Epidermal melanocyte (primary cell): Measurements from ENCODE around the gene SLC38A7.
"Not testable (repeated sequence)": the region's sequence is repeated elsewhere in the genome, so short reads cannot be mapped to it uniquely, and the experiment has no call there.

Experiments
- DNase-seq: peaks from one replicate; pipeline ENCODE4 v3.0.0; 2011; ENCODE audit warnings: low spot score; ENCODE audit not compliant: insufficient read length

SLC38A7 gene, protein sequence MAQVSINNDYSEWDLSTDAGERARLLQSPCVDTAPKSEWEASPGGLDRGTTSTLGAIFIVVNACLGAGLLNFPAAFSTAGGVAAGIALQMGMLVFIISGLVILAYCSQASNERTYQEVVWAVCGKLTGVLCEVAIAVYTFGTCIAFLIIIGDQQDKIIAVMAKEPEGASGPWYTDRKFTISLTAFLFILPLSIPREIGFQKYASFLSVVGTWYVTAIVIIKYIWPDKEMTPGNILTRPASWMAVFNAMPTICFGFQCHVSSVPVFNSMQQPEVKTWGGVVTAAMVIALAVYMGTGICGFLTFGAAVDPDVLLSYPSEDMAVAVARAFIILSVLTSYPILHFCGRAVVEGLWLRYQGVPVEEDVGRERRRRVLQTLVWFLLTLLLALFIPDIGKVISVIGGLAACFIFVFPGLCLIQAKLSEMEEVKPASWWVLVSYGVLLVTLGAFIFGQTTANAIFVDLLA

DNA sequence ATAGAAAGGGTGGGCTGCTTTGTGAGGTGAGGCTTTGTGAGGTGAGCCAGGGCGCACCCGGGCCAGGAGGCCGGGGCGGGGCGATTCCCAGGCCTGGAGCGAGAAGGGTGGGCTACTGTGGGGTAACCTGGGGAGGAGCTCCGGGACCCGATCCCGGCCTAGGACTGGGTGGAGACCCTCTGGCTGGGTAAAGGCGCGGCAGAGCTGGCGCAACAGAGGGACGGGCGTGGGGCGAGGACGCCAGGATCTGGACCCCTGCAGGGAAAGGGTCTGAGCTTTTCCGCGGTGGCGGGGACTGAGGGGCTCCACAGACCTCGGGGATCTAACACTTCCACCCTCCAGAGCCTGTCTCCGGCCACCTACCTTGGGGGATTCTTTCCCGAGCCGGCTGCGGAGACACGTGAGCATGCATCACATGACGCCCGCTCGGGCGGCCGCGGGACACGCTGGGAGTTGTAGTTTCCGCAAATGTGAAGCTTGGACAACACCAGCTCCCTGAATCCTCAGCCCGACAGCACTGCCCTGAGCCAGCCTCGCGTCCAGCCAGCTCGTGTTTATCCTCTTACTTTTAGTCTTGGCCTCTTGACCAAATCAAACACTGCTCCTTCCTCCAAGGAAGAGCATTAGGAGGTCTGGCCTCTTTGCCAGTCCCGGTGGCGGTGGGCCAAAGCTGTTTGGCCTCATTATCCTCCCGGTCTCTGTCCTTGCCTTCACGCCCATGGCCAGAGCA lies at the start of gene SLC38A7:
TSS of gene SLC38A7 (minus strand) at position 417 of the 730 bp plus-strand sequence. CDS start 4,644 bp downstream, outside the sequence.
- peak; percentile 87 for DNase-seq

DNA sequence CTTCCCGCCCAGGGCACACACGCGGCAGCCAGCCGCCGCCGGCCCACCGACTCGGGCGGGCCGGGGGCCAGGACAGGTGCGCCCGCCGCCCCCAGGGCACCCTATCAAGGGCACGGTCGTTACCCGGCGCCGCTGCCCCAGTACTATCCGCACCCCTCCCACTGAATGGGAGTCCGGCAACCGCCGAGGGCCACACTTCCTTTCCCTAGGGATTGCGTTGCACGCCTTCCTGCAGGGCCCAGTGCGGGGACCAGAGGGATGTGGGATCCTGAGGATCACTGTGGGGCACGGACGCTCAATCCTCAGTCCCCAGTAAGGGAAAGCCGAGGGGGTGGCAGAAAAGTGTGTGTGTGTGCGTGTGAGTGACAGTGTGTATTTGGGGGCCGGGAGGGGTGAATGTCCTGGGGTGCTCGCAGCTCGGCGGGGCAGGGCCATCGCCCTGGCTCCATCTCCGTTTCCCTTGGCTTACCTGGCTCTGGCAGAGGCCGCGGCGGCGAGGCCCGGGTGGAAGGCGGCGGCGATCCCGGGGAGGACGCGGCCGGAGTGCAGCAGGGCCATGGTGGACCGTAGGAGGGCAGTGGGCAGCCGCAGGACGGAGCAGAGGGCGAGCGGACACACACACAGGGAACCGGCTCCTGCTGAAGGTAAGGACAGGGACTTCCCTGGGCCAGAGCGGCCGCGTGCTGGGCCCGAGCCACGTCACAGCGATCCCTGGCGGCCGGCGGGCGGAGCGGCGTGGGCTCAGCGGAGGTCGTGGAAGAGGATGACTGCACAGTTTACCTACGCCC lies 49.3 kb upstream of the SLC38A7 start, which contains the start of gene GOT2:
TSS of gene GOT2 (minus strand) at position 646 of the 788 bp plus-strand sequence. CDS start at position 558, 88 bp downstream.
- peak; percentile 70 for DNase-seq

DNA sequence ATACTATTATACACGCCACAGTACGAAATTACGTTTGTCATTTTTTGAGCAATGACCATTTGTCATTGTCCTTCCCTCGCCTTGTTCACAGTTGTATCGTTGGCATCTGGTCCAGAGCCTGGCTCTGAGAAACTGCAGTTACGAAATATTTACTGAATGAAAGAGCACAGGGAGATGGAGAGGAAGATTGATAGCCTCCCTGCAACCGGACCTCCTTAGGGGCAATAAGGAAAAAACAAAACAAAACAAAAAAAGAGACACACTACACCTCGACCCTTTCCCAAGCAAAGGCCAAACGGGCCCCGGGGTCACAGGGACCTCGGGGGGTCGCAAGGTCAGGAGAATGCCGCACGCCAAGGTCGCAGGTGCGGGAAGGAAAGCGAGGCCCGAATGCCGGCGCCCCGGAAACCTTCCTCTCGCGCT lies 48.7 kb upstream of the SLC38A7 start:
- DNase-seq: no peak

DNA sequence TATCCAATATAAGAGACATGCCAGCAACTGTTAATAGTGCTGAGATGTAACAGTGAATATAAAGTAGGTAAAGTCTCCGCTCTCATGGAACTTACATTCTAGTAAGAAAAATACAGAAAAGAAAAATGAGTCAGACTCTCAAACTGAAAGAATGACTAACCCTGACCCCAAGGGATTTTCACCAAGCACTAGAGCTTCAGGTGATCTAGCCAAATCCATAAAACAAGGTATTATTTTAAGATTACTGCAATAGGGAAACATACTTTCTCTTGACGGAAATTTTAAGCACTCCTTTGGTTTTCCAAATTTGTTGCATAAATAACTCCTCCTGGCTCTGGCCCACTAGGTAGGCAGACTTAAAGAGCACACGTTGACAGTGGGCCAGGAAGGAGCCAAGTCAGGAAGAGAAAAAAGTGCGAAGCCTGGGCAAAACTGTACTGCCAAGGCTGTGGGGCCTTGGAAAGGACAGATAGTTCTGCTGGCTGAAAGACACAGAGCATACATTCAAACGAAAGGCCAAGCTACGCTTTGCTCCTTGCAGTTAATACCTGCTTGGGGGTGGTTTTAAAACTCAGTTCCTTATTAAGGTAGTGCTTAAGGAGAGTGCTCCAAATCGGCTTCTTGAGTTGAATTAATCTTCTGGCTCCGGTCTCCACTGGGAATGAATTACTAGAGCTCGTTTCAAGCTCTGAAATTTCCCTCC lies 48.1 kb upstream of the SLC38A7 start:
- DNase-seq: no peak

DNA sequence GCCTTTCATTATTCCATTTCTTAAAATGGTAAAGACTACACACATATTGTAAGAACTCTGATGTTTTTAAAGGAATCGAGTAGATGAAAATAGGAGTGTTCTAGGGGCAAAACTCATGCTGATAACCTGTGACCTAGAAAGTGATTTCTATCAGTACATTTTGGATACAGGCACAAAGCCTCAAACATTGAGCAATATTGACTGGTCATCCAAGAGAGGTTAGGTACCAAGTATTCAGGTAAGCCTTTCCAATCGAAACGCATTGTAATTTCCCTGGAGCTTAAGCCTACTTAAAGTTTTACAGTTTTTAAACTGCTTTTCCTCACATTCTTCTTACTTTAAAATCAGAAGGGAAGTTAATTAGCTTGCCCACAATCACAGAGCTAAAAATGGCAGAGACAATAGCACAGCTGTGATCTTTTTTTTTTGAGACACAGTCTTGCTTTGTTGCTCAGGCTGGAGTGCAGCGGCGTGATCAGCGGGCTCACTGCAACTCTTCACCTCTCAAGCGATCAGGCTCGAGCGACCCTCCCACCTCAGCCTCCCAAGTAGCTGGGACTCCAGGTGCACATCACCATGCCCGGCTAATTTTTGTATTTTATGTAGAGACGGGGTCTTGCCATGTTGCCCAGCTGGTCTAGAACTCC lies 46.3 kb upstream of the SLC38A7 start:
- no peak for DNase-seq

DNA sequence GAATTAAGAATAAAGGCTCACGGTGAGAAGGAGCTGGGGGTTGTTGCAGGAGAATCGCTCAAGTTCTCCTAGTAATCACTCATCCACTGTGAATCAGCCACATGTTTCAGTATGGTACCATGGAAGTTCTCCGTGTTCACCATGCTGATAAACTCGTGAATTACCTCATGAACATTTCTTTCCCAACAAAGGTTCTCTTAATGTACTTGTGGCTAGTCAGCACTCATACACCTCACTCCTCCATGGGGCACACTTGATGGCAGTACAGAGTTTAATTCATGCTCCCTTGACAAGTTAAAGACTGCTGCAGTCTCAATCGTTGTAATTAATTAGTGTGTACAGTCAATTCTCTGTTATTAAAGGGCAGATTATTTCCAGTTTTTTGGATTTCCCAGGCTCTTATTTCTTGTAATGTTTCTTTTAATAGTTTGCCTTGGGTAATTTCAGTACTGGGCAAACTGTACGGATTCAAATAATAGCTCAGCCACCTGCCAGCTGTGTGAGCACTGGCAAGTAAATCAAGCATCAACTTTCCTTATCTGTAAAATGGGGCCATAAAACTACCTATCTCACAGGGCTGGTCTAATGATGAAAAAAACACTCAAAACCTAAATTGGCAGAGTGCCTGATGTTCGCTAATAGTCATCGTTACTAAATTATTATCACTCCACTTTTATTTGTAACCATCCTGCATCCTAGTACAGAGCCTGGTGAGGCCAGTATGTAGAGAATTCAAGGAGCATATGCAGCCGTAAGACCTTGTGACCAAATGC lies 43.4 kb upstream of the SLC38A7 start:
- no peak for DNase-seq

DNA sequence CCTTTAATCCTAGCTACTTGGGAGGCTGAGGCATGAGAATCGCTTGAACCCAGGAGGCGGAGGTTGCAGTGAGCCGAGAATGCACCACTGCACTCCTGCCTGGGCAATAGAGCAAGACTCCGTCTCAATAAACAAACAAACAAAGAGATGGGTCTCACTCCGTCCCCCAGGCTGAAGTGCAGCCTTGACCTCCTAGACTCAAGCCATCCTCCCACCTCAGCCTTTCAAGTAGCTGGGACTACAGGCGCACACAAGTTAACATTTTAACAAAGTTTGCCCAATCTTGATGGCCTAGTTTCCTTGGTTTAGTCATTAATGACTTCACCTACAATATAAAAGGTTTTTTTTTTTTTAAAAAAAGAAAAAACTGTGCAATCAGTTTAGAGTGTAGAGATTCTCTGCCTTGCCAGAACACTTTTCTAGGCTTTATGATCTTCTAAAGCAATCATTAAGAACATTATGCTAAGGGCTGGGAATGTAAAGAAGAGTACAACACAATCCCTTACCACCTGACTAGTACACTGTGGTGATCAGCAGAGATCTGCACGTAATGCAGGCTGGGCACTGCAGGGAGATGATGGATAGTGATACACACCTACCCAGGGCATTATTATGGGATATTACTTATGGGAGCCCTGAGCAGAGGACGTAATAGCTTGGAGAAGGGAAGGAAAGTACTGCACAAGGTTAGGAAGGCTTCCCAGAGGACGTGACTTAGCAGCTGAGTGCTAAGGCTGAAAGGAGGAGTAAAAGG lies 42.6 kb upstream of the SLC38A7 start:
- no peak for DNase-seq

DNA sequence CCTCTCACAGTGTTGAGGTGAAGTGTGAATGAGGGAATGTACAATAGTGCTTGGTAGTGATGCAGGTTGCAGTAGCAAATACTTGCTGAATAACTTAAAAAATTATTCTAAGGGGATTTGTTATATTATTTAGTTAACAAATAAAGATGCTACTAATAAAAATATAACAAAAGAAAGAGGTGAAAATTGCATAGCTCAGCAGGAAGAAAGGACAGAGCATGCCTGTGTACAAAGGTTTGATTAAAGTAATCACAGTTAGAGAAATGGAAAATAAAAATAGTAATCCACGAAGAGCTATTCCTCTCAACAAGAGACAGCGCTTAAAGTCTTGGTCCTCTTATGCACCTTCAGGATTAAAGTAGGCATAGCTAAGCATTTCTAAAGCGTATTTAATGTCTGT lies 38.5 kb upstream of the SLC38A7 start:
- no peak for DNase-seq

DNA sequence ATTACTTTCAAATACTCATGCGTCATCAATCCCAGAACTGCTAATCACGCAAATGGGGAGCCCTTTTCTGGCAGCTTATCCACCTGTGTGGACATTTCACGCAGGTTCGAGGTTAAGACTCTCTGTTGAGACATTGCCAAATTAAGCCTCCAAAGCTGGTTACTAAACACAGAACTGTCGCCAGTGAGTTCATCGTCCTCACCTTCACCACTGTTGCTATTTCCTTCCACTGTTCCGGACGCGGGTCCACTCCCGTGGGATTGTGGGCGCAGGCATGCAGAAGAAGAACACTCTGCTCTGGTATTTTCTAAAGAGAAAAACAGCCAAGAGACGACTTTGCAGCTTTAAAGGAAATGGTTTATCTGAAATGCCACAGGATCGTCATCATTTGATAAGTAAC lies 33.4 kb upstream of the SLC38A7 start:
- no peak for DNase-seq

DNA sequence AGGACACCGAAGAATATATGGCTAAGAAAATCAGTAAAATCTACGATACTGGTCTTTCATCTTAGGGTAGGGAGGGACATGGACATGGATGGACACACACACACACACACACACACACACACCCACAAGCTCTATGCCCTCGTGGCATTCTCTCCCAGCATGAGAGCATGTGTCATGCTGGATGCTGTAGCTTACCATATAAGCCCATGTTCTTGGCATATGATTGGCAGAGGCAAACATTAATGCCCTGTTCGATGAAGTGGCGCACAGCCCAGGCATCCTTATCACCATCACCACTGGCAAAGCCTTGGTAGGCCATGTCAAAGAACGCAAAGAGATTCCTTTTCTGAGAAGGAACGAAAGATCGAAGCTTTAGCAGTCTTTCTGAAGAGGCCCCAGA lies 31.9 kb upstream of the SLC38A7 start:
- DNase-seq: no peak

DNA sequence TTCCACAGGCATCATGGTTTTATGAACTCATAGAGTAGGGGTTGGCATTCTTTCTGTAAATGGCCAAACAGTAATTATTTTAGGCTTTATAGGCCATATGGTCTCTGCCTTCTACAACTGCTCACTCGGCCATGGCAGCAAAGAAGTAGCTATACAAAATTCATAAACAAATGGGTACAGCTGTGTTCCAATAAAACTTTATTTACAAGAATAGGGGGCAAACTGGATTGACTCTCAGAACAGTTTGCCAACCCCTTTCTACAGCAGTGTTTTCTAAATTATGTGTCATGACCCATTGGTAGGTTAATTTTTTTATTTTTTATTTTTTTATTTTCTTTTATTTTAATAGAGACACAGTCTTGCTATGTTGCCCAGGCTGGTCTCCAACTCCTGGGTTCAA lies 29.2 kb upstream of the SLC38A7 start:
- DNase-seq: no peak

DNA sequence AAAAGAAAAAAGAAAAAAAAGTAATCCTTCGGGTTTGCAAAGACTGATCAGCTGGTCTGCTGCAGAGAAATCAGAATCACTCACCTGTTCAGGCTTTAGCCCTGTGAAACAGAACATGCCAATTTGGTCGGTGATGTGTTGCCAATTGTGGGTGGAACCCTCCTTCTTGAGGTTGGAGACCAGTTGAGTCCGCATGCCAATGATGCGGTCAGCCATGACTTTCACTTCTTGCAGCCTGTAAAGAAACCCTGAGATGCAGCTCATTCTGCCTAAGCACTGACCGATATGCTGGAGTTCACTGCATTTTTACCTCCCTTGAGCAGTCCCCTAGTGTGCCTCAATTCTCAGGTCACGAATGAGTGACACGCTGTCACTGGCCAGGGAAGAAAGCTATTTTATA lies 24.8 kb upstream of the SLC38A7 start:
- no peak for DNase-seq

DNA sequence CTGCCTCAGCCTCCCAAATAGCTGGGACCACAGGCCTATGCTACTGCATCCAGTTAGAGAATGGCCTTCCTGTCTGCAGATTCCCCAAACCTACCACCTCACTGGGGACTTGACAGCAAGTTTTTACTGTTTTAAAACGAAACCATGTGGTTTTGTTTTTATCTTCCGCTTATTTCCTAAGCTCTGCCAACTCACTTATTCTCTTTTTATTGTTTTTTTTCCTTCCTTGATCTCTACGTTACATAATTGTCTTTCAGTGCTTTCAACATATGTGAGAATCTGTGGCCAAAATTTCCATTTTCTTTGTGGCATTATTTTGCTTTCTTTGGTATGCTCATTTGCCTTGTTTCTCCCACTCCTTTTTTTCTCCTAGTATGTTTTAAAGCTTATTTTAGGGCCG lies 14.6 kb upstream of the SLC38A7 start:
- no peak for DNase-seq

DNA sequence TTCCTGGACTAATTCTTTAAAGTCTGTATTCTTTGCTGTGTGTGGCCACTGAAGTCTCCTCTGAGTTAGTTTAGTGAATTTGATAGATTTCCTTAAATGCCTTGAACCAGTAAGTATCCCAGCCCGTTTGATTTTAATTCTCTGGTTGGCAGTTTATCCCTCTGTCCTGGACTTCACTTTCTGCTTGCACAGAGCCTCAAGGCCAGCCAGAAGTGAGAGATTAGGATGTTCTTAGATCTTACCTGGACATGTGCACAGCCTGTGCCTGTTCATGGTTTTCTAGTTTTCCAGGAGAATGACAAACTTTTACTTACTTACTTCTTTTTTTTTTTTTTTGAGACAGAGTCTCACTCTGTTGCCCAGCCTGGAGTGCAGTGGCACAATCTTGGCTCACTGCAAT lies 10.8 kb upstream of the SLC38A7 start:
- DNase-seq: no peak

DNA sequence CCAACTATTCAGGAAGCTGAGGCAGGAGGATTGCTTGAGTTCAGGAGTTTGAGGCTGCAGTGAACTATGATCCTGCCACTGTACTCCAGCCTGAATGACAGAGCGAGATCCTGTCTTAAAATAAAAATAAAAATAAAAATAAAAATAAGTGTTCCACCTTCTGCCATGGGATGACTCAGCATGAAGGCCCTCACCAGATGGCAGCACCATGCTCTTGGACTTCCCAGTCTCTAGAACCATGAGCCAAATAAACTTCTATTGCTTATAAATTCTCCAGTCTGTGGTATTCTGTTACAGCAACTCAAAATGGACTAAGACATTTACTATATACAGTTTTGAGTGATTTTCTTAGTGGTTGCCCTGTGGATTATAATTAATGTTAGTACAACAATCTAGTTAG lies 7.9 kb upstream of the SLC38A7 start:
- no peak for DNase-seq

DNA sequence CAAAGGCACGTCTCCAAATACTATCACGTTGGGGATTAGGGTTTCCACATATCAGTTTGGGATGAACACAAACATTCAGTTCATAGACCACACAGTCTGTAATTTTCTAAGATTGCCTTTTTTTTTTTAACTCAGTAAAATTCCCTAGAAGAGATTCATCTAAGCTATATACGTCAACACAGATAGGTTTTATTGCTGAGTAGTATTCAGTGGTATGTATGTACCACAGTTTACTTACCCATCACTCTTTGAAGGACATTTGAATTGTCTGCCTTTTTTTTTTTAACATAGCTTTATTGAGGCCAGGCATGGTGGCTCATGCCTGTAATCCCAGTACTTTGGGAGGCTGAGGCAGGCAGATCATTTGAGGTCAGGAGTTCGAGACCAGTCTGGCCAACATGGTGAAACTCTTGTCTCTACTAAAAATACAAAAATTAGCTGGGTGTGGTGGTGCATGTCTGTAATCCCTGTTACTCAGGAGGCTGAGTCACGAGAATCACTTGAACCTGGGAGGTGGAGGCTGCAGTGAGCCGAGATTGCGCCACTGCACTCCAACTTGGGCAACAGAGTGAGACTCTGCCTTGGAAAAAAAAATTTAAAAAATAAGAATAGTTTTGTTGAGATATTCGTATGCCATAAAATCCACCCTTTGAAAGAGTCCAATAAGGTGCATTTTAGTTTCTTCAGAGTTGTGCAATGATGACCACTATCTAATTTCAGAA lies 2.6 kb upstream of the SLC38A7 start:
- DNase-seq: not testable (repeated sequence)

DNA sequence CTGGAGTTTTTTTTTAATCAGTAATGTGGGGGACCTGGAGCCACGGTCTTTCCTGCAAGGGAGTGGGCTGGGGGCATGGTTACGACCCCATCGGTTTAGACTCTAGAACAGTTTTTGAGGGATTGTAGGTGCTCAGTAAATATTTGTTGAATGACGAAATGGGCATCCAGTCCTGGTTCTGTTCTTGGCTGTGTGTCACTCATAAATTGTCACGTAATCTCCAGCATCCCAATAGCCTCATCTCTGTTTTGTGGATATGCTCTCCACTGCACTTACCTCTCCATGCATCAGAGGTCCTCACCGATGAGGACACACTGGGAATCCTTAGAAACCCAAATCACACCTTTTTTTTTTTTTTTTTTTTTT lies 497 bp upstream of the SLC38A7 start:
- no peak for DNase-seq

DNA sequence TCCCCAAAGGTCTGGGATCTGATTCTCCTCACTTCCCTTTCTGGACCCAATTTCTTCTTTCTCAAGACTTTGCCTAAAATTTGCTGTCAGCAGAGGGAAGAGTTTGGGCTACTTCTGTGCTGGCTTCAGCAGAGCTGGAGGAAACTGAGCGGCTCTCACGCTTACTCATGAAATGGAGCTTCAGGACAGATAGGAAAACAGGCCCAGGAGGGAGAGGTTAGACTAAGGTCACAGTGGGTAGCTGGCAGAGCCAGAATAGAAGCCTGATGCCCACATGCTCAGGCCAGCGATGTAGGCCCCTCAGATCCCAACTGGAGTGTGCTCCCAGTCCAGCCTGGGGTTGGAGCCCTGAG lies 593 bp downstream of the SLC38A7 start:
- no peak for DNase-seq

DNA sequence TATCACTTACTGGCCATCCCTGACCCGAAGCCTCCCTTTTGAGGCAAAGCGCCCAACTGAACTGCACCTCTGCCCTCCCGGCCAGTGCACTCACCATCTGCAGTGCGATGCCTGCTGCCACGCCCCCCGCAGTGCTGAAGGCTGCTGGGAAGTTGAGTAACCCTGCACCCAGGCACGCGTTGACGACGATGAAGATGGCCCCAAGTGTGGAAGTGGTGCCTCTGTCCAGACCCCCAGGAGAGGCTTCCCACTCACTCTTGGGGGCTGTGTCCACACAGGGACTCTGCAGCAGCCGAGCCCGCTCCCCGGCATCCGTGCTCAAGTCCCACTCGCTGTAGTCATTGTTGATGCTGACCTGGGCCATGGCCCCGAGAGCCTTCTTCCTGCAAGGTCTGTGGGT lies 4.8 kb downstream of the SLC38A7 start:
- no peak for DNase-seq
